Neural progenitor cell (in vitro differentiated cells): ENCODE data around the gene UGT1A6.
"Not testable (repeated sequence)": the region's sequence is repeated elsewhere in the genome, so short reads cannot be mapped to it uniquely, and the experiment has no call there.

Experiments used
- EZH2 ChIP-seq: fragments of 200-600 bp; sonication (generic); IDR thresholded peaks from 2 replicates; pipeline ENCODE4 v1.6.1; 2017; ENCODE audit warnings: antibody characterized with exemption, mild to moderate bottlenecking, moderate library complexity
- EZH2phosphoT487 ChIP-seq: fragments of 200-600 bp; sonication (generic); IDR thresholded peaks from 2 replicates; pipeline ENCODE4 v1.6.1; 2017; ENCODE audit warnings: antibody characterized with exemption
- TF ChIP-seq, protein P1 (sequence below): fragments of 200-600 bp; sonication (generic); IDR thresholded peaks from 2 replicates; pipeline ENCODE4 v1.5.1; 2017; ENCODE audit warnings: antibody characterized with exemption, mild to moderate bottlenecking

- TF ChIP-seq EZH2, EZH2phosphoT487: not testable (repeated sequence)
- TF ChIP-seq, protein P1, sequence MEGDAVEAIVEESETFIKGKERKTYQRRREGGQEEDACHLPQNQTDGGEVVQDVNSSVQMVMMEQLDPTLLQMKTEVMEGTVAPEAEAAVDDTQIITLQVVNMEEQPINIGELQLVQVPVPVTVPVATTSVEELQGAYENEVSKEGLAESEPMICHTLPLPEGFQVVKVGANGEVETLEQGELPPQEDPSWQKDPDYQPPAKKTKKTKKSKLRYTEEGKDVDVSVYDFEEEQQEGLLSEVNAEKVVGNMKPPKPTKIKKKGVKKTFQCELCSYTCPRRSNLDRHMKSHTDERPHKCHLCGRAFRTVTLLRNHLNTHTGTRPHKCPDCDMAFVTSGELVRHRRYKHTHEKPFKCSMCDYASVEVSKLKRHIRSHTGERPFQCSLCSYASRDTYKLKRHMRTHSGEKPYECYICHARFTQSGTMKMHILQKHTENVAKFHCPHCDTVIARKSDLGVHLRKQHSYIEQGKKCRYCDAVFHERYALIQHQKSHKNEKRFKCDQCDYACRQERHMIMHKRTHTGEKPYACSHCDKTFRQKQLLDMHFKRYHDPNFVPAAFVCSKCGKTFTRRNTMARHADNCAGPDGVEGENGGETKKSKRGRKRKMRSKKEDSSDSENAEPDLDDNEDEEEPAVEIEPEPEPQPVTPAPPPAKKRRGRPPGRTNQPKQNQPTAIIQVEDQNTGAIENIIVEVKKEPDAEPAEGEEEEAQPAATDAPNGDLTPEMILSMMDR, result not testable (repeated sequence)
These were observed 8.2 kb downstream of the UGT1A6 start for GRCh38 chr2:233700842-233701241.
